GM12878 (cell line): ENCODE data around the gene MAP4K4. TPM values are rescaled to one million over a fixed set of nuclear protein-coding genes. Genes with fewer than 3 reads are reported as not detected.
A peak's percentile ranks its signal among the peaks of the same experiment; 100 is the strongest.

ENCODE experiments used
- ATAC-seq: fragments of 200-7000 bp; cut with Tn5 transposase; 3 replicates; pipeline ENCODE4 v1.9.1; 2020; ENCODE audit warnings: mild to moderate bottlenecking, moderate library complexity
- BruUV-seq: library from RNA; stranded (reverse); fragments of 400-500 nt; replicated peaks from 2 replicates; lab custom pipeline; 2021; lab: Mats Ljungman, UMichigan
- CTCF ChIA-PET: fragments of 300-600 bp; sonication (Branson Sonifier 250); formaldehyde crosslinking; extraction: SDS; loops from one replicate; lab custom pipeline; 2021; ENCODE audit warnings: inconsistent platforms; lab: Yijun Ruan, JAX
- POLR2A ChIA-PET: fragments of 350-600 bp; formaldehyde crosslinking; extraction: SDS; loops from one replicate; lab custom pipeline; 2021; ENCODE audit warnings: inconsistent platforms; lab: Charles Lee
- RAD21 ChIA-PET: fragments of 300-600 bp; sonication (Branson Sonifier 250); formaldehyde crosslinking; loops from one replicate; lab custom pipeline; 2023; ENCODE audit warnings: antibody characterized with exemption; ENCODE audit not compliant: unreplicated experiment; lab: Charles Lee
- SMC1A ChIA-PET: fragments of 300-600 bp; sonication (Branson Sonifier 250); formaldehyde crosslinking; loops from one replicate; lab custom pipeline; 2023; ENCODE audit not compliant: unreplicated experiment, uncharacterized antibody; lab: Charles Lee
- DNase-seq: peaks from one replicate; pipeline ENCODE4 v3.0.0-alpha.2; 2011; ENCODE audit warnings: low read depth, low spot score
- FAIRE-seq: peaks from 3 replicates; lab custom pipeline; 2011; peaks lifted over from hg19 to GRCh38; lab: Jason Lieb, UNC
- H2AFZ ChIP-seq: 2 replicates; pipeline ENCODE4 v1.6.0; 2011; ENCODE audit warnings: low read depth, low read length, control low read depth; ENCODE audit not compliant: control insufficient read depth
- H3K27ac ChIP-seq: 2 replicates; pipeline ENCODE4 v1.5.1; 2011; ENCODE audit warnings: control low read depth; ENCODE audit not compliant: control insufficient read depth, insufficient read depth
- H3K27me3 ChIP-seq, 2 experiments: replicated peaks in 1 of 2; 2 replicates each; pipeline versions ENCODE4 v1.6.0 to v1.6.1; 2011; ENCODE audit warnings: low read length in 1 of 2; ENCODE audit not compliant: control insufficient read depth in 2 of 2, insufficient read depth in 2 of 2
- H3K36me3 ChIP-seq, 2 experiments: 2 replicates each; pipeline ENCODE4 v1.5.1; 2011; ENCODE audit warnings: low read length in 1 of 2; ENCODE audit not compliant: control insufficient read depth in 2 of 2, insufficient read depth in 2 of 2
- H3K4me1 ChIP-seq: 2 replicates; pipeline ENCODE4 v1.6.1; 2011; ENCODE audit warnings: mild to moderate bottlenecking, low read length, moderate library complexity, mixed read lengths; ENCODE audit not compliant: control insufficient read depth, insufficient read depth
- H3K4me2 ChIP-seq: 2 replicates; pipeline ENCODE4 v1.6.0; 2011; ENCODE audit warnings: control low read depth; ENCODE audit not compliant: control insufficient read depth, insufficient read depth
- H3K4me3 ChIP-seq: fragments of 200-600 bp; sonication (generic); 2 replicates; pipeline ENCODE4 v1.5.1; 2016
- H3K79me2 ChIP-seq: 2 replicates; pipeline ENCODE4 v1.6.0; 2011; ENCODE audit warnings: low read length; ENCODE audit not compliant: control insufficient read depth, insufficient read depth
- H3K9ac ChIP-seq: 2 replicates; pipeline ENCODE4 v1.8.0; 2011; ENCODE audit warnings: low read length, control low read depth, mixed read lengths; ENCODE audit not compliant: control insufficient read depth, insufficient read depth
- H3K9me3 ChIP-seq: replicated peaks from 3 replicates; pipeline ENCODE4 v1.5.1; 2011; ENCODE audit warnings: mild to moderate bottlenecking, low read length; ENCODE audit not compliant: control insufficient read depth, insufficient read depth
- H4K20me1 ChIP-seq: 2 replicates; pipeline ENCODE4 v1.6.0; 2011; ENCODE audit not compliant: control insufficient read depth, insufficient read depth
- HDGF ChIP-seq: fragments of 450-650 bp; IDR thresholded peaks from 2 replicates; pipeline ENCODE4 v1.6.1; 2016; ENCODE audit warnings: antibody characterized with exemption
- RBBP5 ChIP-seq: fragments of 200-600 bp; sonication (generic); conservative IDR thresholded peaks from 2 replicates; pipeline ENCODE4 v1.6.1; 2016
- SPI1 ChIP-seq: IDR thresholded peaks from 2 replicates; pipeline ENCODE4 v1.6.1; 2011; ENCODE audit warnings: low read depth, mild to moderate bottlenecking, low read length, moderate library complexity, borderline replicate concordance; ENCODE audit not compliant: insufficient read depth
- ZNF274 ChIP-seq: IDR thresholded peaks from one replicate; pipeline ENCODE4 v1.8.0; 2011; ENCODE audit not compliant: insufficient read length, insufficient read depth
- ZNF384 ChIP-seq: IDR thresholded peaks from 2 replicates; pipeline ENCODE4 v1.6.1; 2012; ENCODE audit warnings: low read depth, mild to moderate bottlenecking, low read length, improper control_type of control experiment, borderline replicate concordance
- WGBS: methylation state at CpG from one replicate; pipeline ENCODE4 v1.1.6; 2016; ENCODE audit warnings: low lambda C conversion rate; ENCODE audit not compliant: insufficient replicate concordance, insufficient coverage; ENCODE audit errors: missing lambda C conversion rate; 5-methylcytosine and 5-hydroxymethylcytosine counted together
- in situ Hi-C: fragments of 300-500 bp; cut with MboI; formaldehyde crosslinking; loops from 9 replicates; pipeline ENCODE4 v1.14.3; 2018; ENCODE audit warnings: mixed read lengths
- intact Hi-C: fragments of 100-400 bp; cut with micrococcal nuclease; formaldehyde crosslinking; loops from one replicate; pipeline ENCODE4 v1.14.2; 2022; ENCODE audit not compliant: unreplicated experiment
- polyA plus RNA-seq, 11 experiments: library from polyadenylated mRNA; depleted of rRNA in 4 of 11; unstranded in 6 of 11; stranded (reverse) in 5 of 11; fragments of >200 nt; fragmentation: Nextera tagmentation in 4 of 11; fragmentation: Illumina TruSeq in 1 of 11; extraction: Ambion mirVana in 4 of 11; extraction: Trizol in 1 of 11; gene quantifications; 1 replicate in 1 of 11; 2 replicates in 10 of 11; pipeline versions ENCODE4 v1.2.1 to v1.2.3, GENCODE V29; 2011 to 2016; ENCODE audit warnings: inconsistent platforms in 2 of 11, missing spikeins in 2 of 11, low read depth in 1 of 11
- total RNA-seq, 4 experiments: library from RNA; depleted of rRNA in 3 of 4; stranded (reverse); fragments of >200 nt in 3 of 4; fragmentation: Illumina TruSeq in 1 of 4; extraction: Trizol in 1 of 4; gene quantifications; 2 replicates each; pipeline versions ENCODE4 v1.2.1 to v1.2.3, GENCODE V29; 2013 to 2021
- TF ChIP-seq, protein P1 (sequence below): fragments of 150-350 bp; IDR thresholded peaks from 2 replicates; pipeline ENCODE4 v1.6.1; 2016; ENCODE audit warnings: low read depth, low read length
- TF ChIP-seq, protein P2 (sequence below): IDR thresholded peaks from 2 replicates; pipeline ENCODE4 v1.6.1; 2011; ENCODE audit warnings: borderline replicate concordance, low read depth, mild to moderate bottlenecking, moderate library complexity, low read length; ENCODE audit not compliant: insufficient read depth, poor library complexity, severe bottlenecking
- TF ChIP-seq, protein P3 (sequence below): IDR thresholded peaks from 2 replicates; pipeline ENCODE4 v1.6.1; 2012; ENCODE audit warnings: mild to moderate bottlenecking, low read depth, low read length
- TF ChIP-seq, protein P4 (sequence below): IDR thresholded peaks from 2 replicates; pipeline ENCODE4 v1.6.1; 2012; ENCODE audit warnings: low read depth, low read length, improper control_type of control experiment
- TF ChIP-seq, protein P5 (sequence below): fragments of 450-650 bp; IDR thresholded peaks from 2 replicates; pipeline ENCODE4 v1.6.1; 2017; ENCODE audit warnings: mild to moderate bottlenecking, moderate library complexity

The MAP4K4 gene
- total and polyA plus RNA-seq, 10 of the 15 experiments (the other 5 are each of a cell fraction or from before 2014, with no cell fraction given): 1.9 to 50.4 (median 9.7) TPM

DNA sequence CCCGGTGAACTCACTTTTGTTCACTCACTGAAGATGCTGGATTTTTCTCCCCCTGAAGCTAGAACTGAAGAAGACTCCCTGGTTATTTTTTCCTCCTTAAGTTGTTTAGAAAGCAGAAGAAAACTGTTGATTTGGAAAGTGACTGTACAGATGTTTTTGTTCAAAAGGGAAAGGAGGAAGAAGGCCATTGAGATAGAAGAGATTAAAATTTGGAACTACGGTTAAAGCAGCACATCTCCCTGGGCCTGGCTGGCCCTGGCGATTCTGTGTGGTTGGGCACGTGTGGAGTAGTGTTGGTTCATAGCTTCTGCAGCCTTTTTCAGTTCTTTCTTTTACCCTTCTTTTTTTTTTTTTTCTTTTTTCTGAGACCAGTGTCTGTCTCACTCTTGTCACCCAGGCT, 109.2 kb downstream of the MAP4K4 start:
- Histone ChIP-seq H3K4me3 (no peak overlapping the region), H3K79me2 (no peaks in the 10 kb centered on the region), H3K4me1 (0 out of 2 replicates have a peak, but pooled peaks cover 2% of the 10 kb centered on the region), H2AFZ (no peak overlapping the region), H3K36me3 (no peaks in the 10 kb centered on the region), H3K27me3 (no peaks in the 10 kb centered on the region), H3K9me3 (no peaks in the 10 kb centered on the region), H3K4me2 (no peak overlapping the region), H4K20me1 (no peaks in the 10 kb centered on the region), H3K27ac (no peak overlapping the region), H3K9ac (no peak overlapping the region)
- BruUV-seq: no TSS peak
- ATAC-seq: peak; percentile 75
- DNase-seq: no peak
- CTCF ChIA-PET: interaction anchor here (0.6 to 1.7 kb wide), 9 partner anchors 10 to 549 kb away, joined by 3 to 7 read pairs (median 4); no protein-coding TSS in a partner anchor
- 5% methylated on average over 4 of the region's 4 CpGs for WGBS
- POLR2A ChIA-PET: no interaction called here
- intact Hi-C loops: no loop called here
- SMC1A ChIA-PET: interaction anchor here (0.6 to 2.2 kb wide), 10 partner anchors 8 to 1077 kb away, joined by 3 to 10 read pairs (median 4); no protein-coding TSS in a partner anchor
- in situ Hi-C loops: no loop called here
- RAD21 ChIA-PET: interaction anchor here (0.7 to 2.0 kb wide), 7 partner anchors 10 to 508 kb away, joined by 3 to 7 read pairs (median 3); no protein-coding TSS in a partner anchor
- FAIRE-seq: no peak
- TF ChIP-seq HDGF (no peak), SPI1 (0 out of 2 replicates have a peak, but pooled peaks have one; percentile 1), RBBP5 (no peak), ZNF274 (no peak), ZNF384 (peak; percentile 73)
- TF ChIP-seq, protein P1, sequence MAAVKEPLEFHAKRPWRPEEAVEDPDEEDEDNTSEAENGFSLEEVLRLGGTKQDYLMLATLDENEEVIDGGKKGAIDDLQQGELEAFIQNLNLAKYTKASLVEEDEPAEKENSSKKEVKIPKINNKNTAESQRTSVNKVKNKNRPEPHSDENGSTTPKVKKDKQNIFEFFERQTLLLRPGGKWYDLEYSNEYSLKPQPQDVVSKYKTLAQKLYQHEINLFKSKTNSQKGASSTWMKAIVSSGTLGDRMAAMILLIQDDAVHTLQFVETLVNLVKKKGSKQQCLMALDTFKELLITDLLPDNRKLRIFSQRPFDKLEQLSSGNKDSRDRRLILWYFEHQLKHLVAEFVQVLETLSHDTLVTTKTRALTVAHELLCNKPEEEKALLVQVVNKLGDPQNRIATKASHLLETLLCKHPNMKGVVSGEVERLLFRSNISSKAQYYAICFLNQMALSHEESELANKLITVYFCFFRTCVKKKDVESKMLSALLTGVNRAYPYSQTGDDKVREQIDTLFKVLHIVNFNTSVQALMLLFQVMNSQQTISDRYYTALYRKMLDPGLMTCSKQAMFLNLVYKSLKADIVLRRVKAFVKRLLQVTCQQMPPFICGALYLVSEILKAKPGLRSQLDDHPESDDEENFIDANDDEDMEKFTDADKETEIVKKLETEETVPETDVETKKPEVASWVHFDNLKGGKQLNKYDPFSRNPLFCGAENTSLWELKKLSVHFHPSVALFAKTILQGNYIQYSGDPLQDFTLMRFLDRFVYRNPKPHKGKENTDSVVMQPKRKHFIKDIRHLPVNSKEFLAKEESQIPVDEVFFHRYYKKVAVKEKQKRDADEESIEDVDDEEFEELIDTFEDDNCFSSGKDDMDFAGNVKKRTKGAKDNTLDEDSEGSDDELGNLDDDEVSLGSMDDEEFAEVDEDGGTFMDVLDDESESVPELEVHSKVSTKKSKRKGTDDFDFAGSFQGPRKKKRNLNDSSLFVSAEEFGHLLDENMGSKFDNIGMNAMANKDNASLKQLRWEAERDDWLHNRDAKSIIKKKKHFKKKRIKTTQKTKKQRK: no peak
- TF ChIP-seq, protein P2, sequence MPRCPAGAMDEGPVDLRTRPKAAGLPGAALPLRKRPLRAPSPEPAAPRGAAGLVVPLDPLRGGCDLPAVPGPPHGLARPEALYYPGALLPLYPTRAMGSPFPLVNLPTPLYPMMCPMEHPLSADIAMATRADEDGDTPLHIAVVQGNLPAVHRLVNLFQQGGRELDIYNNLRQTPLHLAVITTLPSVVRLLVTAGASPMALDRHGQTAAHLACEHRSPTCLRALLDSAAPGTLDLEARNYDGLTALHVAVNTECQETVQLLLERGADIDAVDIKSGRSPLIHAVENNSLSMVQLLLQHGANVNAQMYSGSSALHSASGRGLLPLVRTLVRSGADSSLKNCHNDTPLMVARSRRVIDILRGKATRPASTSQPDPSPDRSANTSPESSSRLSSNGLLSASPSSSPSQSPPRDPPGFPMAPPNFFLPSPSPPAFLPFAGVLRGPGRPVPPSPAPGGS: no peak
- TF ChIP-seq, protein P3, sequence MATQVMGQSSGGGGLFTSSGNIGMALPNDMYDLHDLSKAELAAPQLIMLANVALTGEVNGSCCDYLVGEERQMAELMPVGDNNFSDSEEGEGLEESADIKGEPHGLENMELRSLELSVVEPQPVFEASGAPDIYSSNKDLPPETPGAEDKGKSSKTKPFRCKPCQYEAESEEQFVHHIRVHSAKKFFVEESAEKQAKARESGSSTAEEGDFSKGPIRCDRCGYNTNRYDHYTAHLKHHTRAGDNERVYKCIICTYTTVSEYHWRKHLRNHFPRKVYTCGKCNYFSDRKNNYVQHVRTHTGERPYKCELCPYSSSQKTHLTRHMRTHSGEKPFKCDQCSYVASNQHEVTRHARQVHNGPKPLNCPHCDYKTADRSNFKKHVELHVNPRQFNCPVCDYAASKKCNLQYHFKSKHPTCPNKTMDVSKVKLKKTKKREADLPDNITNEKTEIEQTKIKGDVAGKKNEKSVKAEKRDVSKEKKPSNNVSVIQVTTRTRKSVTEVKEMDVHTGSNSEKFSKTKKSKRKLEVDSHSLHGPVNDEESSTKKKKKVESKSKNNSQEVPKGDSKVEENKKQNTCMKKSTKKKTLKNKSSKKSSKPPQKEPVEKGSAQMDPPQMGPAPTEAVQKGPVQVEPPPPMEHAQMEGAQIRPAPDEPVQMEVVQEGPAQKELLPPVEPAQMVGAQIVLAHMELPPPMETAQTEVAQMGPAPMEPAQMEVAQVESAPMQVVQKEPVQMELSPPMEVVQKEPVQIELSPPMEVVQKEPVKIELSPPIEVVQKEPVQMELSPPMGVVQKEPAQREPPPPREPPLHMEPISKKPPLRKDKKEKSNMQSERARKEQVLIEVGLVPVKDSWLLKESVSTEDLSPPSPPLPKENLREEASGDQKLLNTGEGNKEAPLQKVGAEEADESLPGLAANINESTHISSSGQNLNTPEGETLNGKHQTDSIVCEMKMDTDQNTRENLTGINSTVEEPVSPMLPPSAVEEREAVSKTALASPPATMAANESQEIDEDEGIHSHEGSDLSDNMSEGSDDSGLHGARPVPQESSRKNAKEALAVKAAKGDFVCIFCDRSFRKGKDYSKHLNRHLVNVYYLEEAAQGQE: no peak
- TF ChIP-seq, protein P4, sequence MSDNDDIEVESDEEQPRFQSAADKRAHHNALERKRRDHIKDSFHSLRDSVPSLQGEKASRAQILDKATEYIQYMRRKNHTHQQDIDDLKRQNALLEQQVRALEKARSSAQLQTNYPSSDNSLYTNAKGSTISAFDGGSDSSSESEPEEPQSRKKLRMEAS: peak; percentile 19; the same call in 1 of the 2 replicates
- TF ChIP-seq, protein P5, sequence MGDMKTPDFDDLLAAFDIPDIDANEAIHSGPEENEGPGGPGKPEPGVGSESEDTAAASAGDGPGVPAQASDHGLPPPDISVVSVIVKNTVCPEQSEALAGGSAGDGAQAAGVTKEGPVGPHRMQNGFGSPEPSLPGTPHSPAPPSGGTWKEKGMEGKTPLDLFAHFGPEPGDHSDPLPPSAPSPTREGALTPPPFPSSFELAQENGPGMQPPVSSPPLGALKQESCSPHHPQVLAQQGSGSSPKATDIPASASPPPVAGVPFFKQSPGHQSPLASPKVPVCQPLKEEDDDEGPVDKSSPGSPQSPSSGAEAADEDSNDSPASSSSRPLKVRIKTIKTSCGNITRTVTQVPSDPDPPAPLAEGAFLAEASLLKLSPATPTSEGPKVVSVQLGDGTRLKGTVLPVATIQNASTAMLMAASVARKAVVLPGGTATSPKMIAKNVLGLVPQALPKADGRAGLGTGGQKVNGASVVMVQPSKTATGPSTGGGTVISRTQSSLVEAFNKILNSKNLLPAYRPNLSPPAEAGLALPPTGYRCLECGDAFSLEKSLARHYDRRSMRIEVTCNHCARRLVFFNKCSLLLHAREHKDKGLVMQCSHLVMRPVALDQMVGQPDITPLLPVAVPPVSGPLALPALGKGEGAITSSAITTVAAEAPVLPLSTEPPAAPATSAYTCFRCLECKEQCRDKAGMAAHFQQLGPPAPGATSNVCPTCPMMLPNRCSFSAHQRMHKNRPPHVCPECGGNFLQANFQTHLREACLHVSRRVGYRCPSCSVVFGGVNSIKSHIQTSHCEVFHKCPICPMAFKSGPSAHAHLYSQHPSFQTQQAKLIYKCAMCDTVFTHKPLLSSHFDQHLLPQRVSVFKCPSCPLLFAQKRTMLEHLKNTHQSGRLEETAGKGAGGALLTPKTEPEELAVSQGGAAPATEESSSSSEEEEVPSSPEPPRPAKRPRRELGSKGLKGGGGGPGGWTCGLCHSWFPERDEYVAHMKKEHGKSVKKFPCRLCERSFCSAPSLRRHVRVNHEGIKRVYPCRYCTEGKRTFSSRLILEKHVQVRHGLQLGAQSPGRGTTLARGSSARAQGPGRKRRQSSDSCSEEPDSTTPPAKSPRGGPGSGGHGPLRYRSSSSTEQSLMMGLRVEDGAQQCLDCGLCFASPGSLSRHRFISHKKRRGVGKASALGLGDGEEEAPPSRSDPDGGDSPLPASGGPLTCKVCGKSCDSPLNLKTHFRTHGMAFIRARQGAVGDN: no peak
